ENCODE measurements around the gene RNF151. TPM values are rescaled to one million over a fixed set of nuclear protein-coding genes. Genes with fewer than 3 reads are reported as not detected.

The RNF151 gene
- total RNA-seq, 2 donors from 2014 or later = 0.44 TPM; not detected in 1

DNA sequence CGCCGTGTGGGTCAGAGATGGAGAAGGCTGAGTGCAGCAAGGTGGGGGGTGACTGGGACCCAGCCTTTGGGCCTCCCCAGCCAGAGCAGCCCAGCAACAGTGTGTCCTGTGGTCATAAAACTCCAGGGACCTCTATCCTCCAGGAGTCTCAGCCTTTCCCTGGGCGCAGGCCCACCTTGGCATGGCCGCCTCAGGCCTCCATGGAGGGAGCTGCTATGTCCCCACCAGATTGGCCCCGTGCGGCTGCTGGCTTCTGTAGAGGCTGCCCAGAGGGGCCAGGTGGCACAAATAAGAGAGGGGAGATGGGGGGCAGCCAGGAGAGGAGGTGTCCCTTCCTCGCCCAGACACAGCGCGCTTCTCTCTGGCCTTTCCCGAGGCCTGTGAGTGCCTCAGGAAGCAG is 20.5 kb downstream of the RNF151 start:
- WGBS, 2 experiments (ENCODE audit: insufficient coverage in 1 of 2, insufficient read length in 1 of 2) = 95% methylated on average over 6 to 10 of the region's 10 CpGs
- Mint-ChIP-seq H3K4me1 (peaks cover 6% of the 10 kb centered on the region), H3K36me3 (ENCODE audit: low read depth) (peaks cover 10% of the 10 kb centered on the region), H3K27ac (no peak overlapping the region), H3K27me3 (ENCODE audit: insufficient read depth) (peaks cover 45% of the 10 kb centered on the region), H3K4me3 (no peak overlapping the region), H3K9me3 (no peaks in the 10 kb centered on the region)
- Histone ChIP-seq H3K9me3 (ENCODE audit: control insufficient read depth, low read length) (no peaks in the 10 kb centered on the region), H3K27ac (ENCODE audit: low read depth, low read length) (no peak overlapping the region), H3K36me3 (ENCODE audit: control insufficient read depth, insufficient read depth, low read length) (peaks cover 22% of the 10 kb centered on the region), H3K4me3 (ENCODE audit: low read length) (no peak overlapping the region), H3K27me3 (ENCODE audit: control insufficient read depth, insufficient read depth, low read length, poor library complexity, severe bottlenecking) (peaks cover 48% of the 10 kb centered on the region), H3K9ac (ENCODE audit: extremely low read depth, low read length, poor library complexity, severe bottlenecking) (no peak overlapping the region), H3K4me1 (ENCODE audit: control insufficient read depth, insufficient read depth, low read length) (peaks cover 3% of the 10 kb centered on the region)
- no peak for DNase-seq
- TF ChIP-seq, protein P1, sequence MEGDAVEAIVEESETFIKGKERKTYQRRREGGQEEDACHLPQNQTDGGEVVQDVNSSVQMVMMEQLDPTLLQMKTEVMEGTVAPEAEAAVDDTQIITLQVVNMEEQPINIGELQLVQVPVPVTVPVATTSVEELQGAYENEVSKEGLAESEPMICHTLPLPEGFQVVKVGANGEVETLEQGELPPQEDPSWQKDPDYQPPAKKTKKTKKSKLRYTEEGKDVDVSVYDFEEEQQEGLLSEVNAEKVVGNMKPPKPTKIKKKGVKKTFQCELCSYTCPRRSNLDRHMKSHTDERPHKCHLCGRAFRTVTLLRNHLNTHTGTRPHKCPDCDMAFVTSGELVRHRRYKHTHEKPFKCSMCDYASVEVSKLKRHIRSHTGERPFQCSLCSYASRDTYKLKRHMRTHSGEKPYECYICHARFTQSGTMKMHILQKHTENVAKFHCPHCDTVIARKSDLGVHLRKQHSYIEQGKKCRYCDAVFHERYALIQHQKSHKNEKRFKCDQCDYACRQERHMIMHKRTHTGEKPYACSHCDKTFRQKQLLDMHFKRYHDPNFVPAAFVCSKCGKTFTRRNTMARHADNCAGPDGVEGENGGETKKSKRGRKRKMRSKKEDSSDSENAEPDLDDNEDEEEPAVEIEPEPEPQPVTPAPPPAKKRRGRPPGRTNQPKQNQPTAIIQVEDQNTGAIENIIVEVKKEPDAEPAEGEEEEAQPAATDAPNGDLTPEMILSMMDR (conservative IDR thresholded peaks at IDR 0.05) = no peak

DNA sequence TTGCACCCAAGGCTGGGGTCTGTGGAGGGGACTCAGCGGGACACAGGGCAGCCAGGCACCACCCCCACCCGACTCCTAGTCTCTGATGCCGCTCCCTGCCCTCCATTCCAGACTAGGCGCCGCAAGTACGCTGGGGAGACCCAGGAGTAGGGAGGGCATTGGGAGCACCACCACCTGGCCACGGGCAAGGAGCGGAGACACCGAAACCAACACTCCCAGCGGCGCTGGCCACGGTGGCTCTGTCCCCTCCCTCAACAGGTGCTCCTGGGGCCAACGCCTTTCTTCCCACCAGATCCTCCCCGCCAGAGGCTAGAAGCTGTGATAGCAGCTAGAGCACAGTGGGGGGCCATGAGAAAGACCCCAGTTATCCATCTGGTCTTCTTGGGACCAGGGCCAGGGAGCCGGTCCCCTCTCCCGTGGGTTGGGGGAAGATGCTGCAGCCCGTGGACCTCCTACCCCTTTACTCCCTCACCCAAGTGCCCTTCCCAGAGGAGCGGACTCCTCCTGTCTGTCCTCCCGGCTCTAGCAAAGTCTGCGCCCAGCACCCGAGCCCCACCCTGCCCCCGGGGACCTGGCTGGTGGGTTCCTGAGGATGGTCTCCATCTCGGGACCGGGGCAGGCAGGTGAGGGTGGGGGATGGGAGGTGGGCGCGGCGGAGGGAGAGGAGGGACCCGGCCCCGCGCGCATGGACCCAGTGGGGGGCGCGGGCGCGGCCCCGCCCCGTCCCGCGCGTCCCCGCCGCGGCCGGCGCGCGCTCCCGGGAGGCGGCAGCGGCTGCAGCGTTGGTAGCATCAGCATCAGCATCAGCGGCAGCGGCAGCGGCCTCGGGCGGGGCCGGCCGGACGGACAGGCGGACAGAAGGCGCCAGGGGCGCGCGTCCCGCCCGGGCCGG is 22.8 kb downstream of the RNF151 start, which contains the start of gene SYNGR3:
Gene SYNGR3 (plus strand): TSS at position 762 of the 892 bp plus-strand sequence. CDS start 133 bp downstream, outside the sequence.
- Histone ChIP-seq H3K27me3 (ENCODE audit: control insufficient read depth, insufficient read depth, low read length, poor library complexity, severe bottlenecking) (peaks cover 37% of the 10 kb centered on the region), H3K27ac (ENCODE audit: low read depth, low read length) (no peak within 1 kb of the TSS), H3K4me3 (ENCODE audit: low read length) (peak within 1 kb of the TSS; percentile 80), H3K9me3 (ENCODE audit: control insufficient read depth, low read length) (no peaks in the 10 kb centered on the region), H3K4me1 (ENCODE audit: control insufficient read depth, insufficient read depth, low read length) (peaks cover 3% of the 10 kb centered on the region), H3K36me3 (ENCODE audit: control insufficient read depth, insufficient read depth, low read length) (peaks cover 22% of the 10 kb centered on the region), H3K9ac (ENCODE audit: extremely low read depth, low read length, poor library complexity, severe bottlenecking) (peak within 1 kb of the TSS; percentile 30)
- peak within 1 kb of the TSS; percentile 53 for H3K4me3 Mint-ChIP-seq
- no peak within 1 kb of the TSS for H3K27ac Mint-ChIP-seq
- H3K4me1 Mint-ChIP-seq = peaks cover 1% of the 10 kb centered on the region
- DNase-seq = peak; percentile 79
- peaks cover 41% of the 10 kb centered on the region for H3K27me3 Mint-ChIP-seq (ENCODE audit: insufficient read depth)
- no peaks in the 10 kb centered on the region for H3K9me3 Mint-ChIP-seq
- WGBS, 2 experiments (ENCODE audit: insufficient coverage in 1 of 2, insufficient read length in 1 of 2) = 10 to 32% methylated on average over 20 to 66 of the region's 67 CpGs
- TF ChIP-seq, protein P1 (conservative IDR thresholded peaks at IDR 0.05) = no peak
- H3K36me3 Mint-ChIP-seq (ENCODE audit: low read depth) = peaks cover 10% of the 10 kb centered on the region

DNA sequence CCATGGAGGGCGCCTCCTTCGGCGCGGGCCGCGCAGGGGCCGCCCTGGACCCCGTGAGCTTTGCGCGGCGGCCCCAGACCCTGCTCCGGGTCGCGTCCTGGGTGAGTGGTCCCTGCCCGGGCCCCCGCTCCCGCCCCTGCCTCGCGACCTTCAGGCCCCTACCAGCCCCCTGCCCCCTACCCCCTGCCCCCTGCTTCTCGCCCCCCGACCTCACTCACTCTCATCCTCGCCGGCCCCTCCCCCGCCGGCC is 23.4 kb downstream of the RNF151 start:
- H3K36me3 Mint-ChIP-seq (ENCODE audit: low read depth) = peaks cover 10% of the 10 kb centered on the region
- H3K4me1 Mint-ChIP-seq = peaks cover 1% of the 10 kb centered on the region
- peaks cover 3% of the 10 kb centered on the region for H3K4me1 ChIP-seq (ENCODE audit: control insufficient read depth, insufficient read depth, low read length)
- H3K9ac ChIP-seq (ENCODE audit: extremely low read depth, low read length, poor library complexity, severe bottlenecking) = no peak overlapping the region
- peaks cover 41% of the 10 kb centered on the region for H3K27me3 Mint-ChIP-seq (ENCODE audit: insufficient read depth)
- peaks cover 37% of the 10 kb centered on the region for H3K27me3 ChIP-seq (ENCODE audit: control insufficient read depth, insufficient read depth, low read length, poor library complexity, severe bottlenecking)
- WGBS, 2 experiments (ENCODE audit: insufficient coverage in 1 of 2, insufficient read length in 1 of 2) = 0% methylated on average over 18 of the region's 25 CpGs; no CpG with 5 or more reads in 1 of the 2 experiments
- no peaks in the 10 kb centered on the region for H3K9me3 Mint-ChIP-seq
- H3K27ac ChIP-seq (ENCODE audit: low read depth, low read length) = no peak overlapping the region
- no peak overlapping the region for H3K27ac Mint-ChIP-seq
- TF ChIP-seq, protein P1 (conservative IDR thresholded peaks at IDR 0.05) = no peak
- DNase-seq = no peak
- no peaks in the 10 kb centered on the region for H3K9me3 ChIP-seq (ENCODE audit: control insufficient read depth, low read length)
- peaks cover 22% of the 10 kb centered on the region for H3K36me3 ChIP-seq (ENCODE audit: control insufficient read depth, insufficient read depth, low read length)
- H3K4me3 Mint-ChIP-seq = peak overlapping the region; percentile 53
- peak overlapping the region; percentile 80 for H3K4me3 ChIP-seq (ENCODE audit: low read length)

Measured in endodermal cell (in vitro differentiated cells).